Effector memory CD8-positive, alpha-beta T cell (primary cell): ENCODE results near the gene NBPF4.
"Not testable (repeated sequence)": the region's sequence is repeated elsewhere in the genome, so short reads cannot be mapped to it uniquely, and the experiment has no call there.

Source experiments
- ATAC-seq: fragments of 150-1000 bp; cut with Tn5 transposase; replicated peaks from 2 replicates; pipeline ENCODE4 v1.10.0; 2021; ENCODE audit warnings: mild to moderate bottlenecking, moderate library complexity
- DNase-seq, 3 experiments: peaks; one replicate each; pipeline ENCODE4 v3.0.0; 2021
- H3K27ac Mint-ChIP-seq, 2 donors: one replicate each; pipeline ENCODE4 v1.8.0; 2022; ENCODE audit warnings: mild to moderate bottlenecking in 2 of 2, mixed read lengths in 2 of 2, moderate library complexity in 2 of 2
- H3K27me3 Mint-ChIP-seq, 2 donors: one replicate each; pipeline ENCODE4 v1.8.0; 2022; ENCODE audit warnings: mixed read lengths in 2 of 2
- H3K36me3 Mint-ChIP-seq: one replicate; pipeline ENCODE4 v1.8.0; 2022; ENCODE audit warnings: mild to moderate bottlenecking, moderate library complexity, mixed read lengths; ENCODE audit not compliant: insufficient read depth
- H3K4me1 Mint-ChIP-seq, 2 donors: one replicate each; pipeline ENCODE4 v1.8.0; 2022; ENCODE audit warnings: low read depth in 2 of 2, mixed read lengths in 2 of 2
- H3K4me3 Mint-ChIP-seq, 2 donors: one replicate each; pipeline ENCODE4 v1.8.0; 2022; ENCODE audit warnings: mild to moderate bottlenecking in 2 of 2, mixed read lengths in 2 of 2, moderate library complexity in 2 of 2
- H3K9me3 Mint-ChIP-seq, 2 donors: one replicate each; pipeline ENCODE4 v1.8.0; 2022; ENCODE audit warnings: mixed read lengths in 2 of 2

The NBPF4 gene

DNA sequence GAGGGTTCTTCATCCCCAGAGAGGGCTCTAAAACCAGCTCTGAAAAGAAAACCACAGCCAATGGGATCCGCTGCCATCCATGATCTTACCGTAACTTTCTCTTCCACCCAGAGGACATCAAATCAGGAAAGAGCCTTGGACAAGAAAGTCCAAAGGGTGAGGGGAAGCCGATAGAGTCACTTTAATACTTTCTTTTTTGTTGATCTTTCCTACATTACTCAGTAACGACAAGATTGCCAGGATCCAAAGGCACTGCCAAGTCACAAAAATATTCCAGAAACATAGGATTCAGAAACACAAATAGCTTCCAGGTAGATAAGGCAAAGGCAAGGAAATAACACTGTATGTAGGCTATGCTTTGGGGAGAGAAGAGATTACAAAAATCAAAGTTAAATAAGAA is 17.0 kb downstream of the NBPF4 start:
- not testable (repeated sequence) for H3K27ac Mint-ChIP-seq, H3K4me1 Mint-ChIP-seq, H3K36me3 Mint-ChIP-seq, DNase-seq, H3K27me3 Mint-ChIP-seq, H3K9me3 Mint-ChIP-seq, H3K4me3 Mint-ChIP-seq, ATAC-seq

DNA sequence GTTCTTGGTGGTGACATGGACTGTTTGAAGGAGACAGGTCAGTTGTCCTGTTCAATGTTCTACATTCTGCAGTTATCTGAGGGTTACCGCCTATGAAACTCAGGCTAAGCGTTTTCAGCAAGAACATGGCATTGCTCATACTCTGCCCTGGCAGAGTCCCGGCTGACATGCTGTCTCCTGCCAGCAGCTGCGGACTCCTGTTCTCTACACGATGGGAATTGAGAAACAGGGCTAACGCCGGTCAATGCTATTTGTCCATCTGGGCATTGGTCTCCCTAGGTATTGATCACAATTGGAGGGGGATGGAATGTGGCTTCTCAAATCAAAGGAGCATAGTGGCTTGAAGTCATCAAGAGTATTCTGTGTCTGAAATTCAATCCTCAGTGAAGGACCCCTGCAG is 20.6 kb downstream of the NBPF4 start:
- H3K27ac Mint-ChIP-seq, DNase-seq, H3K9me3 Mint-ChIP-seq, H3K4me3 Mint-ChIP-seq, H3K36me3 Mint-ChIP-seq, ATAC-seq, H3K4me1 Mint-ChIP-seq: not testable (repeated sequence)
- H3K27me3 Mint-ChIP-seq = peaks cover 13 to 16% of the 10 kb centered on the region in 2 donors

DNA sequence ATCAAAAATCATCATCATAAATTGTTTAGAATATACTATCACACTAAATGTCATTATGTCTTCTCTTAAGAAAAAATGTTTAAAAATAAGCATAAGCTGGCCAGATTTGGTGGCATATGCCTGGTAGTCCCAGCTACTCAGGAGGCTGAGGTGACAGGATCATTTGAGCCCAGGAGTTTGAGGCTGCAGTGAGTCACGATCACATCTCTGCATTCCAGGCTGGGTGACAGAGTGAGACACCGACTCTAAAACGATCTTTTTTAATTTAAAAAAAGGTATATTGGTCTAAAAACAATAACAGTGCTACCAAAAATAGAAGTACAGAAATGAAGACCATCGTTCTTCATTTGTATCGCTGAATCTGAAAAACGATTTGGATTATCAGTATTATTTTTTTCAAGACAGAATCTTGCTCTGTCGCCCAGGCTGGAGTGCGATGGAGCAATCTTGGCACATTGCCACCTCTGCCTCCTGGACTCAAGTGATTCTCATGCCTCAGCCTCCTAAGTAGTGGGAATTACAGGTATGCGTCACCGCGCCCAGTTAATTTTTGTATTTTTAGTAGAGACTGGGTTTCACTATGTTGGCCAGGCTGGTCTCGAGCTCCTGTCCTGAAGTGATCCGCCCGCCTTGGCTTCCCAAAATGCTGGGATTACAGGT is 26.2 kb downstream of the NBPF4 start:
- H3K4me1 Mint-ChIP-seq, DNase-seq, H3K27ac Mint-ChIP-seq, H3K4me3 Mint-ChIP-seq, H3K36me3 Mint-ChIP-seq, H3K9me3 Mint-ChIP-seq, ATAC-seq: not testable (repeated sequence)
- H3K27me3 Mint-ChIP-seq = peaks cover 9 to 14% of the 10 kb centered on the region in 2 donors

DNA sequence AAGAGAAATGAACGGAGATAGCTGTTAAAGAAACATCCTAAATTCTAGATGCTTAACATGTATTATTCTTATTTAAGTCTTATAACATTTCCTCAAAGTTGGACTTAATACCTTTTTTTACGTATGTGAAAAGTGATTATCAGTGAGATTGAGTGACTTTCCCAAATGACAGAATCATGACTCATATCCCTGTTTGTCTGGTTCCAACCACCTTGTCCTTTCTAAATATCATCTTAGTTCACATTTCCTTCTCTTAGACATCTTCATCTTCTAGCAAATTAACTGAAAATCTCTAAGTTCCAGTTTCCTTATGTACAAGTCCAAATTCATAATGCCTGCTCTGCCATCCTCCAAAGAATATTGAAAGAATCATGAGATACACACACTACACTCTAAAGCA is 26.9 kb downstream of the NBPF4 start:
- not testable (repeated sequence) for ATAC-seq, H3K4me1 Mint-ChIP-seq, H3K4me3 Mint-ChIP-seq, H3K9me3 Mint-ChIP-seq, H3K36me3 Mint-ChIP-seq, H3K27ac Mint-ChIP-seq, DNase-seq
- peaks cover 15 to 20% of the 10 kb centered on the region in 2 donors for H3K27me3 Mint-ChIP-seq

DNA sequence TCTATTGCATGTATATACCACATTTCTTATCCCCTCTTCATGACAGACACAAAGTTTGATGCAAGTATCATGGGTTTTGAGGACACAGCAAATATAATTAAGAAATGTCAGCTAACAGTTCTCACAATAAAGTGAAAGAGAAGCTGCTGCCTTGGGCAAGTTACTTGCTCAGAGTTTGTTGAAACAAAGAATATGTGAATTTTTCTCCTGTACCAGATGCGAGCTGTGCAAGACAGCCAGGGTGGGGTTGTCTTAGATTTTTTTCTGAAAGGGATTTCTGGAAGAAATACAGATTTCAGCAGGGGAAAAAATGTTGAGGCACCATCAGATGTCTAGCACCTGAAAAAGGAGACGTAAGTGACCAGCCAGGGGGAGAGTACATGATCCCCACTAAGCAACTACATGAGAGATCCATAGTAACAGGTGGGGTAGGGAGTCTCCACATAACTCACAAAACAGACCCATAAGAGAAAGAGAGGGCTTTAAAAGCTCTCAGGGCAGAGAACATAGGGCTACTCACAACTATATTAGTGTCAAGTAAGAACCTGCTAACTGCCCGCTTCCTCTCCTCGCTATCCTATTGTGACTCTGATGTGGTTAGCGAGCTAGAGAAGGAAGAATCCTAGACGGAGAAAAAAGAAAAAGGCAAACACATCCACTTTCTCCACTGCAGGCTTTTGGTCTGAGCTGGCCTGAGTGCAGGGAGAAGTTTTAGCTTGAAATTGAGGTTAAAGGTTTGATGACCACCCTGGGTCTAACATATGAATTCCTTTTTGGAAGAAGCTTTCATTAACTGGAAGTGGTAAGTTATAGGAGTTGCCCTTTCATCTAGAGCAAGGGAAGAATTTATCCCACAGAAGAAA is 27.6 kb downstream of the NBPF4 start:
- not testable (repeated sequence) for H3K36me3 Mint-ChIP-seq, H3K27ac Mint-ChIP-seq, DNase-seq, H3K4me1 Mint-ChIP-seq, H3K4me3 Mint-ChIP-seq, H3K9me3 Mint-ChIP-seq, ATAC-seq
- peaks cover 23 to 28% of the 10 kb centered on the region in 2 donors for H3K27me3 Mint-ChIP-seq

DNA sequence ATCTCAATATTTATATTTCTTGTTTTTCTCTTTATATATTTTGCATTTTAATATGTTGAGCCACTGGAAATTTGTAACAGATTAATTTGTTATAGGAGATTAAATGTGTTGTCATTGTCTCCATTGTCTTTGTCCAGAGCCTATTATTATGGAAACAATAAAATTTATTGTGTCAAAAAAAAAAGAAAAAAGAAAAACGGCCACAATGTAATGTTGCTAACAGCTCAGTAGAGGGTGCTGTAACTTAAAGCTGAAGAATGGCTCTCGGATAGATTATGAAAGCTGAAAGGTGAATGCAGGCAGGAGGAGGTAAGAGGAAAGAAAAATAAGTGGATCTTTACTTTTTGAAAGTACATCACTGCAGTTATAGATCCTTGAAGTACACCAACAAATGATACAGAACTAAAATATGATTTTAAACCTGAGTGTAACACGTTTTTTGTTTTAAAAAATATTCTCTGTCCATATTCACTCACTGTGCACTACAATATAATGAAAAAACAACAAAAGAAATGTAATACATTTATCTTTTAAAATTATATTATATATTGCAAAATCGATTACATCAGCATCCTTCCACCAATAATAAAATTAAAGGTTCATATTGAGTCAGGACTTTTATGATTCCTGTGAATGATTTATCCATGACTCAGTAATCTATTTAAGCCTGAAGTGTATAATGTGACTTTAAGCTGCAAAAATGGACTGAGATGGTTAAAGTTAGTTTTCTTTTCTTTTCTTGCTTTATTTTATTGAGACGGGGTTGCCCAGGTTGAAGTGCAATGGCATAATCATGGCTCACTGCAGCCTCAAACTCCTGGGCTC is 29.0 kb downstream of the NBPF4 start:
- peak; percentile 83 for ATAC-seq
- not testable (repeated sequence) for H3K4me3 Mint-ChIP-seq, H3K9me3 Mint-ChIP-seq, H3K4me1 Mint-ChIP-seq, DNase-seq, H3K36me3 Mint-ChIP-seq, H3K27ac Mint-ChIP-seq
- H3K27me3 Mint-ChIP-seq = peaks cover 35 to 40% of the 10 kb centered on the region in 2 donors

DNA sequence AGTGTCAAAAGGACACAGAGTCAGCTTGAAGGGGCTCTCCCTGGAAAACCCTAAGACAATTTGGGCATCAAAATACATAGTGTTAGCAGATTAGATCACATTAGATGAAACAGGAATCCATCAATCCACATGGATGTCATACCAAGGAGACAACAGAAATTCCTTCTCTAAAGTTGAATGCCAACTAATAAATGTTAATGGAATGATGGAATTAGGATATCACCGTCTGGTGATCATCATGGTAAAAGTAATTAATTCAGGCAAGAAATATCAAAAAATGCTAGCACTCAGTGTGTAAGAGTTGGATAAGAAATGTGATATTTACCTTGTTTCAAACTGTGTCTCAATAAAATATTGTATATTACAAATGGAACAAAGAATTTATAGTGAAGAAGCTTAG is 32.9 kb downstream of the NBPF4 start:
- H3K36me3 Mint-ChIP-seq = no peaks in the 10 kb centered on the region
- no peaks in the 10 kb centered on the region for H3K9me3 Mint-ChIP-seq
- H3K27me3 Mint-ChIP-seq = peaks cover 46 to 59% of the 10 kb centered on the region in 2 donors
- DNase-seq (no peak), ATAC-seq (no peak)
- H3K4me3 Mint-ChIP-seq = no peak overlapping the region
- no peak overlapping the region for H3K27ac Mint-ChIP-seq
- H3K4me1 Mint-ChIP-seq = peaks cover 0 to 2% of the 10 kb centered on the region in 2 donors

DNA sequence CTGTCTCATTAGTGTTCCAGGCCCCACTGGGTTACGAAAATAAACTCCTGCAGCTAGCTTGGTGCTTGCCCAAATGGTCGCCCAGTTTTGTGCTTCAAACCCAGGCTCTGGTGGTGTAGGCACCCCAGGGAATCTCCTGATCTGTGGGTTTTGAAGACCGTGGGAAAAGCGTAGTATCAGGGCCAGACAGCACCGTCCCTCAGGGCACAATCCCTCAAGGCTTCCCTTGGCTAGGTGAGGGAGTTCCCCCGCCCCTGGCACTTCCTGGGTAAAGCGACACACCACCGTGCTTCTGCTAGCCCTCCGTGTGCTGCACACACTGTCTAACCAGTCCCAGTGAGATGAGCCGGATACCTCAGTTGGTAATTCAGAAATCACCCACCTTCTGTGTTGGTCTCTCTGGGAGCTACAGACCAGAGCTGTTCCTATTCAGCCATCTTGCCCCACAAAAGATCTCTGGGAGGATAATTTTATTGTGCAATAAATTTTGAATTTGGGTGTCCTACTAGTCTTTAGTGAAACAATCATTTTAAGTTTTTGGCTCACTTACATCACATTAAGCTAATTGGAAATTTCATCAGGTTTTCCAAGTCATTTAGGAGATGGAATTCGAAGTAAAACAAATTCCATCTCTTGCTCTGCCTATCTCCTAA is 34.3 kb downstream of the NBPF4 start:
- no peaks in the 10 kb centered on the region for H3K36me3 Mint-ChIP-seq
- H3K27me3 Mint-ChIP-seq = peaks cover 46 to 59% of the 10 kb centered on the region in 2 donors
- H3K9me3 Mint-ChIP-seq = peaks cover 0 to 2% of the 10 kb centered on the region in 2 donors
- H3K27ac Mint-ChIP-seq = no peak overlapping the region
- H3K4me3 Mint-ChIP-seq = no peak overlapping the region
- DNase-seq (no peak), ATAC-seq (peak; percentile 63)
- peaks cover 0 to 2% of the 10 kb centered on the region in 2 donors for H3K4me1 Mint-ChIP-seq

DNA sequence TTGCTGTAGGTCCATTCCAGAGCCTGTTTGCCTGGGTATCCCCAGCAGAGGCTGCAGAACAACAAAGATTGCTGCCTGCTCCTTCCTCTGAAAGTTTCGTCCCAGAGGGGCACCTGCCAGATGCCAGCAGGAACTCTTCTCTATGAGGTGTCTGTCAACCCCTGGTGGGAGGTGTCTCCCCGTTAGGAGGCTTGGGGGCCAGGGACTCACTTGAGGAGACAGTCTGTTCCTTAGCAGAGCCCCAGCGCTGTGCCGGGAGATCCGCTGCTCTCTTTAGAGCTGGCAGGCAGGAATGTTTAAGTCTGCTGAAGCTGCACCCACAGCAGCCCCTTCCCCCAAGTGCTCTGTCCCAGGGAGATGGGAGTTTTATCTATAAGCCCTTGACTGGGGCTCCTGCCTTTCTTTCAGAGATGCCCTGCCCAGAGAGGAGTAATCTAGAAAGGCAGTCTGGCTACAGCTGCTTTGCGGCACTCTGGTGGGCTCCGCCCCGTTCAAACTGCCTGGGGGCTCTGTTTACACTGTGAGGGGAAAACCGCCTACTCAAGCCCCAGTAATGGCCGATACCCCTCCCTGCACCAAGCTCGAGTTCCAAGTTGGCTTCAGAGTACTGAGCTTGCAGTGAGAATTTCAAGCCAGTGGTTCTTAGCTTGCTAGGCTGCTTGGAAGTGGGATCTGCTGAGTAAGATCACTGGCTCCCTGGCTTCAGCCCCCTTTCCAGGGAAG is 35.0 kb downstream of the NBPF4 start:
- H3K4me3 Mint-ChIP-seq = no peak overlapping the region
- H3K9me3 Mint-ChIP-seq = peaks cover 0 to 4% of the 10 kb centered on the region in 2 donors
- H3K27me3 Mint-ChIP-seq = peaks cover 46 to 59% of the 10 kb centered on the region in 2 donors
- no peak overlapping the region for H3K27ac Mint-ChIP-seq
- DNase-seq (no peak), ATAC-seq (no peak)
- H3K36me3 Mint-ChIP-seq = no peaks in the 10 kb centered on the region
- peaks cover 2 to 4% of the 10 kb centered on the region in 2 donors for H3K4me1 Mint-ChIP-seq

DNA sequence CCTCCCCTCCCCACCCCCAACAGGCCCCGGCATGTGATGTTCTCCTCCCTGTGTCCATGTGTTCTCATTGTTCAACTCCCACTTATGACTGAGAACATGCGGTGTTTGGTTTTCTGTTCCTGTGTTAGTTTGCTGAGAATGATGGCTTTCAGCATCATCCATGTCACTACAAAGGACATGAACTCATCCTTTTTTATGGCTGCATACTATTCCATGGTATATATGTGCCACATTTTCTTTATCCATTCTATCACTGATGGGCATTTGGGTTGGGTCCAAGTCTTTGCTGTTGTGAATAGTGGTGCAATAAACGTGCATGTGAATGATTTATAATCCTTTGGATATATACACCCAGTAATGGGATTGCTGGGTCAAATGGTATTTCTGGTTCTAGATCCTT is 40.3 kb downstream of the NBPF4 start:
- ATAC-seq, DNase-seq, H3K27ac Mint-ChIP-seq, H3K9me3 Mint-ChIP-seq, H3K36me3 Mint-ChIP-seq, H3K4me3 Mint-ChIP-seq: not testable (repeated sequence)
- peaks cover 10 to 13% of the 10 kb centered on the region in 2 donors for H3K27me3 Mint-ChIP-seq
- H3K4me1 Mint-ChIP-seq = peaks cover 16 to 18% of the 10 kb centered on the region in 2 donors

DNA sequence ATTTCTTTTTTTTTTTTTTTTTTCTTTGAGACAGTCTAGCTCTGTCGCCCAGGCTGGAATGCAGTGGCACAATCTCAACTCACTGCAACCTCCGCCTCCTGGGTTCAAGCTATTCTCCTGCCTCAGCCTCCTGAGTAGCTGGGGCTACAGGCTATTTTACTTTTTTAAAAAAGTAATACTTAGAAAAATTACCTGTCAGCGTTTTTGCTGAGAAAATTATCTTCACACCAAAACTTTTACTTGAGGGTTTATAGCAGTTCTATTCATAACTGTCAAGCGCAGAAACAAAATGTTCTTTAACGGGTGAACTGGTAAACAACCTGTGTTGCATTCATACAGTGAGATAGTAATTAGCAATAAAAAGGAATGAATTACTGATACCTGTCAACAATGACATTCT is 42.2 kb downstream of the NBPF4 start:
- Mint-ChIP-seq H3K27ac (no peak overlapping the region), H3K4me3 (peak overlapping the region; percentile 88 to 91), H3K9me3 (peaks cover 0 to 4% of the 10 kb centered on the region in 2 donors), H3K27me3 (no peaks in the 10 kb centered on the region), H3K36me3 (no peaks in the 10 kb centered on the region), H3K4me1 (peaks cover 28 to 33% of the 10 kb centered on the region in 2 donors)
- ATAC-seq = no peak
- no peak for DNase-seq

DNA sequence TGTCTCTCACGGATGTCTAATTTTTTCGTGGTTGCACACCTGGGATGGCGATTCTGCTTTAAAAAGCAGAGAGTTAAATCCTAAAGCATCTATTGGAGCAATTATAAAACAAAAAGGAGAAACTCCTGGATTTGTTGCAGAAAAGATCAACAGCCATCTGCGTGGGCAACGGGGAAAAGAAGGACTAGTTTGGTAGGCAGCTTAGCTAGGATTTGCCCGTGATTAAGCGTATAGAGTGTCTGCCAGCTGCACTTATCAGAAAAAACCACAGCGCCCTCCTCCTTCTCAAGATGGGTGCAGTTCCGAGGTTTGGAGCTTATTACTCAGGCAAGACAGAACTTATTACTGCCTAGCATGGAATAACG is 43.2 kb downstream of the NBPF4 start:
- Mint-ChIP-seq H3K4me3 (peak overlapping the region; percentile 88 to 91), H3K27ac (peak overlapping the region; percentile 87 to 93), H3K27me3 (no peaks in the 10 kb centered on the region), H3K4me1 (peaks cover 32 to 36% of the 10 kb centered on the region in 2 donors), H3K9me3 (peaks cover 0 to 4% of the 10 kb centered on the region in 2 donors), H3K36me3 (no peaks in the 10 kb centered on the region)
- peak; percentile 60 for ATAC-seq
- DNase-seq = peak; percentile 24 to 33 (median 25)
